OCI-LY7 (cell line): ENCODE measurements around the gene SMPD3. TPM values are rescaled to one million over a fixed set of nuclear protein-coding genes. Genes with fewer than 3 reads are reported as not detected.

ENCODE experiments used
- BruUV-seq: library from RNA; stranded (reverse); fragments of 400-500 nt; replicated peaks from 2 replicates; lab custom pipeline; 2021; lab: Mats Ljungman, UMichigan
- CTCF ChIA-PET: fragments of 300-600 bp; sonication (Branson Sonifier 250); formaldehyde crosslinking; loops from one replicate; lab custom pipeline; 2022; ENCODE audit warnings: antibody characterized with exemption; ENCODE audit not compliant: unreplicated experiment; lab: Charles Lee
- POLR2A ChIA-PET: fragments of 300-600 bp; sonication (Branson Sonifier 250); formaldehyde crosslinking; loops from one replicate; lab custom pipeline; 2022; ENCODE audit warnings: antibody characterized with exemption; lab: Charles Lee
- DNase-seq: peaks from one replicate; pipeline ENCODE4 v3.0.0-alpha.2; 2015; ENCODE audit warnings: low spot score
- H2AFZ ChIP-seq: fragments of 200-600 bp; sonication (generic), shearing (Covaris generic); 2 replicates; pipeline ENCODE4 v1.6.1; 2014; ENCODE audit warnings: mild to moderate bottlenecking, antibody characterized with exemption, low read length, moderate library complexity
- H3K27ac ChIP-seq: fragments of 200-600 bp; sonication (generic); 2 replicates; pipeline ENCODE4 v1.5.1; 2014; ENCODE audit warnings: mixed run types, low read depth, mild to moderate bottlenecking, moderate library complexity, low read length, inconsistent platforms; ENCODE audit not compliant: poor library complexity, severe bottlenecking
- H3K36me3 ChIP-seq: fragments of 200-600 bp; sonication (generic); 2 replicates; pipeline ENCODE4 v1.6.1; 2014; ENCODE audit warnings: mild to moderate bottlenecking, antibody characterized with exemption, low read length, moderate library complexity, mixed read lengths; ENCODE audit not compliant: insufficient read depth
- H3K4me1 ChIP-seq: fragments of 200-600 bp; sonication (generic); 2 replicates; pipeline ENCODE4 v1.5.1; 2014; ENCODE audit warnings: mild to moderate bottlenecking, low read length; ENCODE audit not compliant: insufficient read depth, poor library complexity, severe bottlenecking
- H3K4me2 ChIP-seq: fragments of 200-600 bp; sonication (generic); 2 replicates; pipeline ENCODE4 v1.6.1; 2014; ENCODE audit warnings: mild to moderate bottlenecking, low read length
- H3K4me3 ChIP-seq: fragments of 200-600 bp; sonication (generic); 2 replicates; pipeline ENCODE4 v1.5.1; 2014; ENCODE audit warnings: mild to moderate bottlenecking, low read depth, low read length; ENCODE audit not compliant: poor library complexity, severe bottlenecking
- H3K79me2 ChIP-seq: fragments of 200-600 bp; sonication (generic); 2 replicates; pipeline ENCODE4 v1.6.1; 2016; ENCODE audit warnings: low read depth, mild to moderate bottlenecking, low read length, moderate library complexity, mixed read lengths; ENCODE audit not compliant: insufficient read depth
- H3K9me2 ChIP-seq: fragments of 200-600 bp; sonication (generic); 2 replicates; pipeline ENCODE4 v1.6.1; 2016; ENCODE audit warnings: mild to moderate bottlenecking, low read length, mixed read lengths; ENCODE audit not compliant: insufficient read depth
- H3K9me3 ChIP-seq: fragments of 200-600 bp; sonication (generic); 2 replicates; pipeline ENCODE4 v1.6.1; 2014; ENCODE audit warnings: mild to moderate bottlenecking, mixed run types, low read length, mixed read lengths
- H4K20me1 ChIP-seq: fragments of 200-600 bp; sonication (generic); 2 replicates; pipeline ENCODE4 v1.6.1; 2014; ENCODE audit warnings: mild to moderate bottlenecking, antibody characterized with exemption, low read length, moderate library complexity, mixed read lengths; ENCODE audit not compliant: insufficient read depth
- CTCF ChIP-seq: fragments of 200-600 bp; sonication (generic); conservative IDR thresholded peaks from 2 replicates; pipeline ENCODE4 v1.5.1; 2014; ENCODE audit warnings: mild to moderate bottlenecking, antibody characterized with exemption, low read length, moderate library complexity, mixed read lengths
- EZH2phosphoT487 ChIP-seq: fragments of 200-600 bp; sonication (generic); IDR thresholded peaks from 2 replicates; pipeline ENCODE4 v1.6.1; 2018; ENCODE audit warnings: low read depth, borderline replicate concordance, mild to moderate bottlenecking, mixed run types, antibody characterized with exemption, low read length, moderate library complexity, mixed read lengths
- intact Hi-C: fragments of 100-400 bp; cut with micrococcal nuclease; formaldehyde crosslinking; loops from one replicate; pipeline ENCODE4 v1.10.0; 2022; ENCODE audit not compliant: unreplicated experiment
- total RNA-seq, 2 experiments: library from RNA; depleted of rRNA in 1 of 2; stranded (reverse); fragments of >200 nt in 1 of 2; shearing (Covaris generic) in 1 of 2; gene quantifications; 2 replicates each; pipeline ENCODE4 v1.2.3, GENCODE V29; 2014 to 2022

The SMPD3 gene
- total RNA-seq, 2 experiments from 2014 or later, result 0.16 to 0.51 TPM

GRCh38 chr16:68400924-68401460 lies 47.3 kb downstream of the SMPD3 start:
- DNase-seq, result no peak
- intact Hi-C loops, result no loop called here
- no peaks in the 10 kb centered on the region for H3K36me3 ChIP-seq
- POLR2A ChIA-PET, result interaction anchor here (0.6 kb wide), 2 partner anchors 361 to 404 kb away, joined by 3 to 6 read pairs; no protein-coding TSS in a partner anchor
- H3K4me2 ChIP-seq, result no peak overlapping the region
- no peak overlapping the region for H3K4me3 ChIP-seq
- H4K20me1 ChIP-seq, result no peaks in the 10 kb centered on the region
- no peak overlapping the region for H2AFZ ChIP-seq
- no TSS peak for BruUV-seq
- no peak for TF ChIP-seq CTCF
- TF ChIP-seq EZH2phosphoT487, result no peak
- no peak overlapping the region for H3K27ac ChIP-seq
- no peaks in the 10 kb centered on the region for H3K4me1 ChIP-seq
- H3K9me3 ChIP-seq, result no peaks in the 10 kb centered on the region
- CTCF ChIA-PET, result no interaction called here
- H3K9me2 ChIP-seq, result no peaks in the 10 kb centered on the region
- no peaks in the 10 kb centered on the region for H3K79me2 ChIP-seq

- Histone ChIP-seq H3K4me2 (no peak overlapping the region), H3K4me3 (no peak overlapping the region), H3K79me2 (no peaks in the 10 kb centered on the region), H3K27ac (no peak overlapping the region), H2AFZ (no peak overlapping the region), H3K9me2 (no peaks in the 10 kb centered on the region), H3K36me3 (no peaks in the 10 kb centered on the region), H3K4me1 (no peaks in the 10 kb centered on the region), H4K20me1 (no peaks in the 10 kb centered on the region), H3K9me3 (no peaks in the 10 kb centered on the region)
- no TSS peak for BruUV-seq
- no peak for DNase-seq
- TF ChIP-seq EZH2phosphoT487 (no peak), CTCF (no peak)
- intact Hi-C loops, result no loop called here
- ChIA-PET CTCF (no interaction called here), POLR2A (interaction anchor here (0.6 kb wide), 2 partner anchors 361 to 405 kb away, joined by 3 to 6 read pairs; no protein-coding TSS in a partner anchor)
These were observed 48.0 kb downstream of the SMPD3 start for GRCh38 chr16:68400083-68400923.

GRCh38 chr16:68399456-68399855 lies 48.9 kb downstream of the SMPD3 start:
- DNase-seq, result no peak
- no TSS peak for BruUV-seq
- Histone ChIP-seq H4K20me1 (no peaks in the 10 kb centered on the region), H3K9me3 (no peaks in the 10 kb centered on the region), H2AFZ (no peak overlapping the region), H3K9me2 (no peaks in the 10 kb centered on the region), H3K79me2 (no peaks in the 10 kb centered on the region), H3K27ac (no peak overlapping the region), H3K36me3 (no peaks in the 10 kb centered on the region), H3K4me2 (no peak overlapping the region), H3K4me3 (no peak overlapping the region), H3K4me1 (no peaks in the 10 kb centered on the region)
- TF ChIP-seq EZH2phosphoT487, result no peak
- TF ChIP-seq CTCF, result no peak
- POLR2A ChIA-PET, result no interaction called here
- CTCF ChIA-PET, result no interaction called here
- intact Hi-C loops, result loop anchor here (5.0 kb wide), 1 partner anchor 43 kb away; no protein-coding TSS in a partner anchor
